OCI-LY1 (cell line): ENCODE data around the gene LIMCH1.

Experiments
- EZH2 ChIP-seq: fragments of 200-600 bp; sonication (generic), shearing (Covaris generic); IDR thresholded peaks from 2 replicates; pipeline ENCODE4 v1.8.0; 2017; ENCODE audit warnings: borderline replicate concordance, mixed run types, mild to moderate bottlenecking, antibody characterized with exemption, low read length, moderate library complexity, mixed read lengths
- TF ChIP-seq, protein P1 (sequence below): fragments of 200-600 bp; sonication (generic), shearing (Covaris generic); IDR thresholded peaks from 2 replicates; pipeline ENCODE4 v1.5.1; 2017; ENCODE audit warnings: mild to moderate bottlenecking, antibody characterized with exemption, low read length, moderate library complexity, mixed read lengths

DNA sequence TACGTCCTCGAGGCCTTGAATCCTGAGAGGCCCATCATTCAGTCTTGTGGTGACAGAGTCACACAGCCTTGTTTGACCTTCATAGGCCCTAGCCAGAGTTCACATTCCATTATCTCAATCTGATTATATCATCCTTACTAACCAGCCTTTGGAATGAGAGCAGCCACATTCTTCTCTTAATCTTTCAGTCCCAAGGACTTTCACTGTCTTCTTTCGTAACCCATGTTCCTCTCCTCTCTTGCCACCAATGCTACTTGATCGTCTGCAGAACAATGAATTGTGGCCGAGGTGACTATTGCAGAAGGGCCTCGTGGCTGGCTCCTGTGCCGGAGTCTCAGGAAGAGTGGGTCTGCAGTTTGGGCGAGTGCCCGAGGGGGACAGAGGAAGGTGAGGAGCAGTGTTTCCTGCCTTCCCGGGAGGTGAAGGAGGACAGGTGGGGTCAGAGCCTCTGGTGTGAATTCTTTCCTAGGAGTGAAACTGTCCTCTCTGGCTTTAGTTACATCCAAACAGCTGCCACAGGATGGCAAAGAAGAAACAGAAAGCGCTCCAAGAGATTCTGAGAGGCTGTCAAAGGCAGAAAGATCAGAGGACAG lies 94.6 kb downstream of the LIMCH1 start:
- TF ChIP-seq, protein P1, sequence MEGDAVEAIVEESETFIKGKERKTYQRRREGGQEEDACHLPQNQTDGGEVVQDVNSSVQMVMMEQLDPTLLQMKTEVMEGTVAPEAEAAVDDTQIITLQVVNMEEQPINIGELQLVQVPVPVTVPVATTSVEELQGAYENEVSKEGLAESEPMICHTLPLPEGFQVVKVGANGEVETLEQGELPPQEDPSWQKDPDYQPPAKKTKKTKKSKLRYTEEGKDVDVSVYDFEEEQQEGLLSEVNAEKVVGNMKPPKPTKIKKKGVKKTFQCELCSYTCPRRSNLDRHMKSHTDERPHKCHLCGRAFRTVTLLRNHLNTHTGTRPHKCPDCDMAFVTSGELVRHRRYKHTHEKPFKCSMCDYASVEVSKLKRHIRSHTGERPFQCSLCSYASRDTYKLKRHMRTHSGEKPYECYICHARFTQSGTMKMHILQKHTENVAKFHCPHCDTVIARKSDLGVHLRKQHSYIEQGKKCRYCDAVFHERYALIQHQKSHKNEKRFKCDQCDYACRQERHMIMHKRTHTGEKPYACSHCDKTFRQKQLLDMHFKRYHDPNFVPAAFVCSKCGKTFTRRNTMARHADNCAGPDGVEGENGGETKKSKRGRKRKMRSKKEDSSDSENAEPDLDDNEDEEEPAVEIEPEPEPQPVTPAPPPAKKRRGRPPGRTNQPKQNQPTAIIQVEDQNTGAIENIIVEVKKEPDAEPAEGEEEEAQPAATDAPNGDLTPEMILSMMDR = no peak
- no peak for TF ChIP-seq EZH2
